IMR-90 (cell line): Measurements from ENCODE around the gene SLFN12.

Experiments
- BHLHE40 ChIP-seq: fragments of 150-350 bp; IDR thresholded peaks from 2 replicates; pipeline ENCODE4 v1.6.1; 2016; ENCODE audit warnings: mild to moderate bottlenecking, low read depth, low read length
- CEBPB ChIP-seq: IDR thresholded peaks from 2 replicates; pipeline ENCODE4 v1.6.1; 2012; ENCODE audit warnings: low read depth, low read length, improper control_type of control experiment
- CTCF ChIP-seq: conservative IDR thresholded peaks from 2 replicates; pipeline ENCODE4 v1.5.1; 2012; ENCODE audit warnings: mild to moderate bottlenecking, low read depth, low read length, improper control_type of control experiment
- FOS ChIP-seq: fragments of 150-350 bp; IDR thresholded peaks from 2 replicates; pipeline ENCODE4 v1.6.1; 2016; ENCODE audit warnings: low read depth, low read length
- NFE2L2 ChIP-seq: fragments of 150-350 bp; IDR thresholded peaks from 2 replicates; pipeline ENCODE4 v1.6.1; 2016; ENCODE audit warnings: low read depth, mild to moderate bottlenecking, low read length
- POLR2A ChIP-seq: IDR thresholded peaks from 2 replicates; pipeline ENCODE4 v1.6.1; 2012; ENCODE audit warnings: mild to moderate bottlenecking, low read depth, low read length
- RAD21 ChIP-seq: IDR thresholded peaks from 2 replicates; pipeline ENCODE4 v1.6.1; 2012; ENCODE audit warnings: low read length, improper control_type of control experiment
- RCOR1 ChIP-seq: IDR thresholded peaks from 2 replicates; pipeline ENCODE4 v1.6.1; 2012; ENCODE audit warnings: mild to moderate bottlenecking, low read length, improper control_type of control experiment; ENCODE audit not compliant: insufficient replicate concordance
- RFX5 ChIP-seq: IDR thresholded peaks from 2 replicates; pipeline ENCODE4 v1.8.0; 2012; ENCODE audit warnings: low read depth, mild to moderate bottlenecking, low read length, moderate library complexity
- SMC3 ChIP-seq: fragments of 150-350 bp; IDR thresholded peaks from 2 replicates; pipeline ENCODE4 v1.6.1; 2016; ENCODE audit warnings: low read depth, mild to moderate bottlenecking, antibody characterized with exemption, low read length, moderate library complexity
- USF2 ChIP-seq: fragments of 150-350 bp; IDR thresholded peaks from 2 replicates; pipeline ENCODE4 v1.6.1; 2017; ENCODE audit warnings: mild to moderate bottlenecking, antibody characterized with exemption, low read length, low read depth

GRCh38 chr17:35460354-35460851 is 28.1 kb upstream of the SLFN12 start:
- no peak for TF ChIP-seq CTCF
- TF ChIP-seq NFE2L2, result no peak
- no peak for TF ChIP-seq SMC3
- no peak for TF ChIP-seq POLR2A
- no peak for TF ChIP-seq USF2
- TF ChIP-seq FOS, result no peak
- no peak for TF ChIP-seq BHLHE40
- no peak for TF ChIP-seq RCOR1
- TF ChIP-seq CEBPB, result no peak
- TF ChIP-seq RFX5, result no peak
- no peak for TF ChIP-seq RAD21
